ENCODE measurements around the gene PTBP1.

PTBP1 gene

DNA sequence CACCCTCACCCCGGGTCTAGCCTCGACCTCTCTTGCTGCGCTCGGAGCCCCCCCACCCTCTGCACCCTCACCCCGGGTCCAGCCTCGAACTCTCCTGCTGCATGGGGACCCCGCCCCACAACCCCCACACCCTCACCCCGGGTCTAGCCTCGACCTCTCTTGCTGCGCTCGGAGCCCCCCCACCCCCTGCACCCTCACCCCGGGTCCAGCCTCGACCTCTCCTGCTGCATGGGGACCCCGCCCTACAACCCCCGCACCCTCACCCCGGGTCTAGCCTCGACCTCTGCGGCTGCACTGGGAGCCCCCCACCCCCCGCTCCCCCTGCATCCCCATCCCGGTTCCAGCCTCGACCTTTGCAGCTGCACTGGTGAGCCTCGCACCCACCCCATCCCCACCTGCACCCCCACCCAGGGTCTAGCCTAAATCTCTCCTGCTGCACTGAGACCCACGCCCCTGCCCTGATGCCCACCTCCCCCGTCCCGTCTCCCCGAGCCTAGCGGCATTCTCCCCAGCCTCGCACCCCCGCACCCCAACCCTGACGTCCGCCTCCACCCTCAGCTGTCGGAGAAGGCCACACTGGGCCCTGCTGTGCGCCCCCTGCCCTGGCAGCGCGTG, 64.0 kb downstream of the PTBP1 start:
- TF ChIP-seq, protein P1, sequence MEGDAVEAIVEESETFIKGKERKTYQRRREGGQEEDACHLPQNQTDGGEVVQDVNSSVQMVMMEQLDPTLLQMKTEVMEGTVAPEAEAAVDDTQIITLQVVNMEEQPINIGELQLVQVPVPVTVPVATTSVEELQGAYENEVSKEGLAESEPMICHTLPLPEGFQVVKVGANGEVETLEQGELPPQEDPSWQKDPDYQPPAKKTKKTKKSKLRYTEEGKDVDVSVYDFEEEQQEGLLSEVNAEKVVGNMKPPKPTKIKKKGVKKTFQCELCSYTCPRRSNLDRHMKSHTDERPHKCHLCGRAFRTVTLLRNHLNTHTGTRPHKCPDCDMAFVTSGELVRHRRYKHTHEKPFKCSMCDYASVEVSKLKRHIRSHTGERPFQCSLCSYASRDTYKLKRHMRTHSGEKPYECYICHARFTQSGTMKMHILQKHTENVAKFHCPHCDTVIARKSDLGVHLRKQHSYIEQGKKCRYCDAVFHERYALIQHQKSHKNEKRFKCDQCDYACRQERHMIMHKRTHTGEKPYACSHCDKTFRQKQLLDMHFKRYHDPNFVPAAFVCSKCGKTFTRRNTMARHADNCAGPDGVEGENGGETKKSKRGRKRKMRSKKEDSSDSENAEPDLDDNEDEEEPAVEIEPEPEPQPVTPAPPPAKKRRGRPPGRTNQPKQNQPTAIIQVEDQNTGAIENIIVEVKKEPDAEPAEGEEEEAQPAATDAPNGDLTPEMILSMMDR (conservative IDR thresholded peaks at IDR 0.05), result no peak
- H3K27ac ChIP-seq, result no peak overlapping the region

Data from VCaP (cell line).